K562 (cell line): ENCODE data around the gene AREL1. TPM values are rescaled to one million over a fixed set of nuclear protein-coding genes. Genes with fewer than 3 reads are reported as not detected.

Experiments
- ARNT ChIP-seq, 2 experiments: fragments of 450-650 bp; IDR thresholded peaks; 2 replicates each; pipeline ENCODE4 v1.6.1; 2016; ENCODE audit warnings: mild to moderate bottlenecking in 1 of 2
- ESRRB ChIP-seq: fragments of 250-450 bp; sonication (Bioruptor Pico); IDR thresholded peaks from 2 replicates; pipeline ENCODE4 v1.5.0; 2020; ENCODE audit warnings: mild to moderate bottlenecking, moderate library complexity, borderline replicate concordance
- GABPB1 ChIP-seq: sonication (generic); formaldehyde crosslinking; IDR thresholded peaks from 2 replicates; pipeline ENCODE4 v1.8.0; 2022; ENCODE audit warnings: mild to moderate bottlenecking, missing genetic modification reagents
- HEY1 ChIP-seq: fragments of 250-450 bp; sonication (Bioruptor Pico); IDR thresholded peaks from 2 replicates; pipeline ENCODE4 v1.5.0; 2020; ENCODE audit warnings: mild to moderate bottlenecking, moderate library complexity, borderline replicate concordance
- HNRNPLL ChIP-seq: fragments of 200-400 bp; formaldehyde crosslinking; IDR thresholded peaks from 2 replicates; pipeline ENCODE4 v1.6.1; 2017; ENCODE audit warnings: low read length, low read depth, mild to moderate bottlenecking; ENCODE audit not compliant: poor library complexity, severe bottlenecking
- JUNB ChIP-seq: fragments of 450-650 bp; formaldehyde crosslinking; conservative IDR thresholded peaks from 2 replicates; pipeline ENCODE4 v1.4.0; 2020; ENCODE audit warnings: mild to moderate bottlenecking
- KDM5B ChIP-seq: fragments of 200-600 bp; sonication (generic); IDR thresholded peaks from 2 replicates; pipeline ENCODE4 v1.6.1; 2012; ENCODE audit warnings: low read depth, mild to moderate bottlenecking, moderate library complexity, low read length, control low read depth, inconsistent platforms; ENCODE audit not compliant: insufficient replicate concordance
- MLLT1 ChIP-seq, 2 experiments: fragments of 450-650 bp; IDR thresholded peaks; 2 replicates each; pipeline ENCODE4 v1.6.1; 2016
- NCOA1 ChIP-seq: fragments of 450-650 bp; IDR thresholded peaks from 2 replicates; pipeline ENCODE4 v1.6.1; 2016; ENCODE audit warnings: low read depth
- NFRKB ChIP-seq: fragments of 450-650 bp; IDR thresholded peaks from 2 replicates; pipeline ENCODE4 v1.6.1; 2016; ENCODE audit warnings: low read depth
- POLR2AphosphoS2 ChIP-seq: IDR thresholded peaks from 2 replicates; pipeline ENCODE4 v1.6.1; 2012; ENCODE audit warnings: low read length, improper control_type of control experiment
- POLR2B ChIP-seq: fragments of 450-650 bp; IDR thresholded peaks from 2 replicates; pipeline ENCODE4 v1.6.1; 2018; ENCODE audit warnings: low read depth; ENCODE audit not compliant: partially characterized antibody
- SMARCA4 ChIP-seq: fragments of 450-650 bp; IDR thresholded peaks from 2 replicates; pipeline ENCODE4 v1.6.1; 2016
- TBP ChIP-seq: optimal IDR thresholded peaks from 2 replicates; pipeline ENCODE3; 2011; ENCODE audit warnings: low read depth, low read length, improper control_type of control experiment
- TCF15 ChIP-seq: fragments of 250-450 bp; sonication (Bioruptor Pico); IDR thresholded peaks from 2 replicates; pipeline ENCODE4 v1.8.0; 2022; ENCODE audit warnings: moderate library complexity, mild to moderate bottlenecking, inconsistent platforms
- TFAM ChIP-seq: fragments of 250-450 bp; sonication (Bioruptor Pico); conservative IDR thresholded peaks from 2 replicates; pipeline ENCODE4 v1.5.0; 2021; ENCODE audit warnings: mild to moderate bottlenecking, moderate library complexity
- YBX1 ChIP-seq: fragments of 450-650 bp; IDR thresholded peaks from 2 replicates; pipeline ENCODE4 v1.7.1; 2016; ENCODE audit warnings: mild to moderate bottlenecking
- ZBTB9 ChIP-seq: fragments of 450-650 bp; formaldehyde crosslinking; IDR thresholded peaks from 2 replicates; pipeline ENCODE4 v1.4.0; 2020; ENCODE audit warnings: mild to moderate bottlenecking, moderate library complexity
- ZNF3 ChIP-seq: fragments of 250-450 bp; sonication (Bioruptor Pico); IDR thresholded peaks from 2 replicates; pipeline ENCODE4 v1.5.0; 2021; ENCODE audit warnings: mild to moderate bottlenecking, moderate library complexity
- ZNF785 ChIP-seq: fragments of 250-450 bp; sonication (Bioruptor Pico); IDR thresholded peaks from 2 replicates; pipeline ENCODE4 v1.4.0; 2020; ENCODE audit warnings: mild to moderate bottlenecking
- polyA plus RNA-seq, 8 experiments: library from polyadenylated mRNA; depleted of rRNA in 4 of 8; stranded (reverse) in 5 of 8; unstranded in 3 of 8; fragments of >200 nt; fragmentation: Nextera tagmentation in 2 of 8; fragmentation: Illumina TruSeq in 1 of 8; extraction: Ambion mirVana in 2 of 8; extraction: Trizol in 1 of 8; gene quantifications; 2 replicates each; pipeline versions ENCODE4 v1.2.1 to v1.2.3, GENCODE V29; 2011 to 2014; ENCODE audit warnings: inconsistent platforms in 1 of 8, missing spikeins in 1 of 8
- total RNA-seq, 7 experiments: library from RNA; depleted of rRNA in 6 of 7; stranded (reverse); fragments of >200 nt in 6 of 7; fragmentation: Illumina TruSeq in 2 of 7; extraction: Trizol in 2 of 7; gene quantifications; 2 replicates each; pipeline versions ENCODE4 v1.2.1 to v1.2.3, GENCODE V29; 2011 to 2021; ENCODE audit warnings: low replicate concordance in 1 of 7
- TF ChIP-seq, protein P1 (sequence below): fragments of 450-650 bp; IDR thresholded peaks from 2 replicates; pipeline ENCODE4 v1.6.1; 2014; ENCODE audit warnings: low read depth, mild to moderate bottlenecking, moderate library complexity, borderline replicate concordance
- TF ChIP-seq, protein P2 (sequence below): sonication (generic); formaldehyde crosslinking; IDR thresholded peaks from 2 replicates; pipeline ENCODE4 v1.8.1; 2023; ENCODE audit warnings: mild to moderate bottlenecking, missing genetic modification reagents

The AREL1 gene
- total and polyA plus RNA-seq, 9 of the 15 experiments (the other 6 are each of a cell fraction or from before 2014, with no cell fraction given): 6.0 to 24.8 (median 16.6) TPM

DNA sequence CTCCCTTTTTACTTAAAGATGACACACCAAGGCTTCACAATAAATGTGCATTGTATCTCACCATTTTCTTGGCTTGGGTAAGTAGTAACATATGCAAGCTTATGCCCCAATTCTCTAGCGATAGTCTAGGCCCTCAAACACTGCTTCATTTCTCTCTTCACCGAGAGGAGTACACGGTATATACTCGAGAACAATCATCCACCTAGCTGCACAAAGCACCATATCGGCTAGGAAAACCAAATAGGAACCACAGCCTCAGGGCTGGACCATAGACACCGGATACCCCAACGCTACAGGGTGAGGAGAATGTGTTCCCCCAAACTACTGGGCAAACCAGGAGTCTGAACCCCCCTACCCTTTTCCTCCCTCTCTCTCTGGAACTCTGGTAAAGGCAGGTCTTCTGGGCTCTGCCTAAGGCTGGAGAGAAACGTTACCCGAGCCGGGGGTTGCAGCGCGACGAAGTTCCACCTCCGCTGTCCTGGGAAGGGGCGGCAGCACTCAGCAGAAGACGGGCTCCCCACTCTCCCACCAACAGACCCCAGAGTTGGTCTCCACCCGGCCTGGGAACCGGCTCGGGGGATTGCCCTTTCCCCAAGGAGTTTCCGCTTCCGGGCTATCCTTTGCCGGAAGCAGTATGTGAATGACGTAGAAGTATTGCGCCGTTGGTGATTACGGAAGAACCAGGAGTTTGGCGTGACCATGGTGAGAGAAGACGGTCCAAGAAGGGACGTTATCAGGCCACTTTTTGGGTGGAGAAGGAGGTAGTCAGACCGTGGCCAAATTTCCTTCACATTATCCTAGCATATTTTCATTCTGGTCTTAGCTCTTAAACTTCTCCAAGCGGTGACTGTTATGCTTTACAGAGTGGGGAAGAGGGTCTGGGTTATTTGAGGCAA is at the start of gene AREL1, which contains the start of gene FCF1 (continued):
- TF ChIP-seq, protein P1, sequence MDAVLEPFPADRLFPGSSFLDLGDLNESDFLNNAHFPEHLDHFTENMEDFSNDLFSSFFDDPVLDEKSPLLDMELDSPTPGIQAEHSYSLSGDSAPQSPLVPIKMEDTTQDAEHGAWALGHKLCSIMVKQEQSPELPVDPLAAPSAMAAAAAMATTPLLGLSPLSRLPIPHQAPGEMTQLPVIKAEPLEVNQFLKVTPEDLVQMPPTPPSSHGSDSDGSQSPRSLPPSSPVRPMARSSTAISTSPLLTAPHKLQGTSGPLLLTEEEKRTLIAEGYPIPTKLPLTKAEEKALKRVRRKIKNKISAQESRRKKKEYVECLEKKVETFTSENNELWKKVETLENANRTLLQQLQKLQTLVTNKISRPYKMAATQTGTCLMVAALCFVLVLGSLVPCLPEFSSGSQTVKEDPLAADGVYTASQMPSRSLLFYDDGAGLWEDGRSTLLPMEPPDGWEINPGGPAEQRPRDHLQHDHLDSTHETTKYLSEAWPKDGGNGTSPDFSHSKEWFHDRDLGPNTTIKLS: peak; percentile 36; the same call in 1 of the 2 replicates
- TF ChIP-seq JUNB (CRISPR knock-in tag) (no peak), KDM5B (peak; percentile 66), NFRKB (no peak), ESRRB (CRISPR knock-in tag) (no peak), ARNT (IDR thresholded peaks at IDR 0.05) (no peak), ZNF785 (no peak), TFAM (CRISPR knock-in tag) (no peak), MLLT1 (IDR thresholded peaks at IDR 0.05) (peak in 1 of 2 experiments; percentile 38; a peak in 1 of 4 replicates), NCOA1 (peak; percentile 66; the same call in 1 of the 2 replicates), POLR2B (peak; percentile 57), HNRNPLL (peak; percentile 29), ZNF3 (CRISPR knock-in tag) (no peak), SMARCA4 (no peak), ZBTB9 (CRISPR knock-in tag) (0 out of 2 replicates have a peak, but pooled peaks have one; percentile 50), TBP (peak; percentile 57), GABPB1 (CRISPR knock-in tag) (peak; percentile 96), YBX1 (no peak), HEY1 (CRISPR knock-in tag) (no peak), POLR2AphosphoS2 (no peak), TCF15 (CRISPR knock-in tag) (no peak)
- TF ChIP-seq, protein P2, sequence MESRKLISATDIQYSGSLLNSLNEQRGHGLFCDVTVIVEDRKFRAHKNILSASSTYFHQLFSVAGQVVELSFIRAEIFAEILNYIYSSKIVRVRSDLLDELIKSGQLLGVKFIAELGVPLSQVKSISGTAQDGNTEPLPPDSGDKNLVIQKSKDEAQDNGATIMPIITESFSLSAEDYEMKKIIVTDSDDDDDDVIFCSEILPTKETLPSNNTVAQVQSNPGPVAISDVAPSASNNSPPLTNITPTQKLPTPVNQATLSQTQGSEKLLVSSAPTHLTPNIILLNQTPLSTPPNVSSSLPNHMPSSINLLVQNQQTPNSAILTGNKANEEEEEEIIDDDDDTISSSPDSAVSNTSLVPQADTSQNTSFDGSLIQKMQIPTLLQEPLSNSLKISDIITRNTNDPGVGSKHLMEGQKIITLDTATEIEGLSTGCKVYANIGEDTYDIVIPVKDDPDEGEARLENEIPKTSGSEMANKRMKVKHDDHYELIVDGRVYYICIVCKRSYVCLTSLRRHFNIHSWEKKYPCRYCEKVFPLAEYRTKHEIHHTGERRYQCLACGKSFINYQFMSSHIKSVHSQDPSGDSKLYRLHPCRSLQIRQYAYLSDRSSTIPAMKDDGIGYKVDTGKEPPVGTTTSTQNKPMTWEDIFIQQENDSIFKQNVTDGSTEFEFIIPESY (CRISPR knock-in tag): no peak
